HepG2 (cell line): Measurements from ENCODE around the gene PCGF5. TPM values are rescaled to one million over a fixed set of nuclear protein-coding genes. Genes with fewer than 3 reads are reported as not detected.
A peak's percentile ranks its signal among the peaks of the same experiment; 100 is the strongest.

Experiments
- BCL3 ChIP-seq: sonication (generic); formaldehyde crosslinking; IDR thresholded peaks from 2 replicates; pipeline ENCODE4 v1.5.1; 2020; ENCODE audit warnings: mild to moderate bottlenecking, missing genetic modification reagents, moderate library complexity
- HMGXB3 ChIP-seq: sonication (generic); formaldehyde crosslinking; IDR thresholded peaks from 2 replicates; pipeline ENCODE4 v1.4.0; 2020; ENCODE audit warnings: missing genetic modification reagents, borderline replicate concordance
- KDM4B ChIP-seq: sonication (generic); formaldehyde crosslinking; IDR thresholded peaks from 2 replicates; pipeline ENCODE4 v1.4.0; 2020; ENCODE audit warnings: missing genetic modification reagents
- KLF13 ChIP-seq: sonication (generic); formaldehyde crosslinking; IDR thresholded peaks from 2 replicates; pipeline ENCODE4 v1.4.0; 2020; ENCODE audit warnings: mild to moderate bottlenecking, missing genetic modification reagents
- MLXIP ChIP-seq: sonication (generic); formaldehyde crosslinking; IDR thresholded peaks from 2 replicates; pipeline ENCODE4 v1.9.0; 2021; ENCODE audit warnings: missing genetic modification reagents, borderline replicate concordance
- MTA1 ChIP-seq: sonication (generic); formaldehyde crosslinking; IDR thresholded peaks from 2 replicates; pipeline ENCODE4 v1.4.0; 2020; ENCODE audit warnings: missing genetic modification reagents, mild to moderate bottlenecking, borderline replicate concordance
- NCOA5 ChIP-seq: sonication (generic); formaldehyde crosslinking; IDR thresholded peaks from 2 replicates; pipeline ENCODE4 v1.4.0; 2020; ENCODE audit warnings: missing genetic modification reagents
- PRMT3 ChIP-seq: sonication (generic); formaldehyde crosslinking; IDR thresholded peaks from 2 replicates; pipeline ENCODE4 v1.8.1; 2022; ENCODE audit warnings: low read depth, mild to moderate bottlenecking, moderate library complexity, missing genetic modification reagents, borderline replicate concordance
- SP4 ChIP-seq: sonication (generic); formaldehyde crosslinking; IDR thresholded peaks from 2 replicates; pipeline ENCODE4 v1.8.1; 2023; ENCODE audit warnings: mild to moderate bottlenecking, missing genetic modification reagents
- SRF ChIP-seq: IDR thresholded peaks from 2 replicates; pipeline ENCODE4 v1.6.1; 2011; ENCODE audit warnings: mild to moderate bottlenecking, low read depth, low read length, moderate library complexity
- ZBTB26 ChIP-seq: IDR thresholded peaks from 2 replicates; pipeline ENCODE4 v1.6.1; 2016; ENCODE audit warnings: missing compliant biosample characterization, missing genetic modification reagents, borderline replicate concordance
- ZBTB43 ChIP-seq: sonication (generic); formaldehyde crosslinking; conservative IDR thresholded peaks from 2 replicates; pipeline ENCODE4 v1.4.0; 2020; ENCODE audit warnings: missing genetic modification reagents
- ZNF160 ChIP-seq: sonication (generic); formaldehyde crosslinking; IDR thresholded peaks from 2 replicates; pipeline ENCODE4 v1.8.0; 2022; ENCODE audit warnings: mild to moderate bottlenecking, inconsistent platforms, missing genetic modification reagents
- ZNF383 ChIP-seq: sonication (generic); formaldehyde crosslinking; IDR thresholded peaks from 2 replicates; pipeline ENCODE4 v1.4.0; 2020; ENCODE audit warnings: missing genetic modification reagents, mild to moderate bottlenecking, borderline replicate concordance
- ZNF614 ChIP-seq: IDR thresholded peaks from 2 replicates; pipeline ENCODE4 v1.6.1; 2018; ENCODE audit warnings: missing biosample characterization, missing genetic modification reagents, inconsistent platforms, borderline replicate concordance
- ZNF660 ChIP-seq: sonication (generic); formaldehyde crosslinking; IDR thresholded peaks from 2 replicates; pipeline ENCODE4 v1.5.1; 2020; ENCODE audit warnings: mild to moderate bottlenecking, low read depth, missing genetic modification reagents, borderline replicate concordance
- ZNF768 ChIP-seq: sonication (generic); formaldehyde crosslinking; IDR thresholded peaks from 2 replicates; pipeline ENCODE4 v1.4.0; 2020; ENCODE audit warnings: missing genetic modification reagents
- polyA plus RNA-seq, 8 experiments: library from polyadenylated mRNA; depleted of rRNA in 3 of 8; stranded (reverse) in 7 of 8; unstranded in 1 of 8; fragments of >200 nt; fragmentation: Illumina TruSeq in 4 of 8; extraction: Trizol in 4 of 8; gene quantifications; 2 replicates each; pipeline versions ENCODE4 v1.2.1 to v1.2.3, GENCODE V29; 2011 to 2016; ENCODE audit warnings: low read depth in 4 of 8, missing spikeins in 1 of 8, mixed read lengths in 1 of 8; ENCODE audit not compliant: insufficient read depth in 1 of 8
- total RNA-seq, 5 experiments: library from RNA; depleted of rRNA; stranded (reverse); fragments of >200 nt; fragmentation: Illumina TruSeq; extraction: Trizol; gene quantifications; 2 replicates each; pipeline ENCODE4 v1.2.3, GENCODE V29; 2016; ENCODE audit warnings: low read depth in 1 of 5

PCGF5 gene
- total and polyA plus RNA-seq, 2 of the 13 experiments (the other 11 are each of a cell fraction or from before 2014, with no cell fraction given): 61.3 to 138 TPM

GRCh38 chr10:91219371-91220193, 881 bp upstream of the PCGF5 start (continued):
- TF ChIP-seq HMGXB3 (CRISPR knock-in tag): no peak
- TF ChIP-seq ZNF160 (CRISPR knock-in tag): no peak
- no peak for TF ChIP-seq NCOA5
- no peak for TF ChIP-seq SP4 (CRISPR knock-in tag)
- TF ChIP-seq MTA1 (CRISPR knock-in tag): no peak; the same call in 1 of the 2 replicates
- no peak for TF ChIP-seq ZBTB26 (CRISPR knock-in tag)
- TF ChIP-seq KLF13: no peak
- 0 out of 2 replicates have a peak, but pooled peaks have one; percentile 29 for TF ChIP-seq ZBTB43 (CRISPR knock-in tag)
- peak; percentile 73 for TF ChIP-seq ZNF614
- no peak for TF ChIP-seq PRMT3 (CRISPR knock-in tag)
- TF ChIP-seq BCL3 (CRISPR knock-in tag): no peak
- TF ChIP-seq MLXIP (CRISPR knock-in tag): no peak
- TF ChIP-seq KDM4B (CRISPR knock-in tag): no peak
- no peak for TF ChIP-seq ZNF660 (CRISPR knock-in tag)
- TF ChIP-seq SRF: no peak
- no peak for TF ChIP-seq ZNF383 (CRISPR knock-in tag)
- TF ChIP-seq ZNF768 (CRISPR knock-in tag): no peak
